ENCODE results near the gene CFAP43.
"Not testable (repeated sequence)": the region's sequence is repeated elsewhere in the genome, so short reads cannot be mapped to it uniquely, and the experiment has no call there.

Gene CFAP43

DNA sequence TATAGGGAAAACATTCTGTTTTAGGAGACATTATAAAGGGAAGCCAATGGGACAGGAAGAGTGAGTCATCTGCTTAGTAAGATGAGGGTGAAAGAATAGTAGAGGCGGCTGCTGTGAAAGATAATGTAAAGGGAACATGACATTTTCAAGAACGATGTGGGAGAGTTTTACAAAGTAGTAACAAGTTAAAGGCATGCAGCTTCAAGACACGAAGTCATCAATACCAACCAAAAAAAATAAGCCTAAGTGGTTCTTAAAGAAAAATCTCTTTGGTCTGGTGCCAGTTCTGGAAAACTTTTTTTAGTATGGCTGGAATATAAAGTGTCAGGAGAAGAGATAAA lies 28.6 kb upstream of the CFAP43 start:
- Mint-ChIP-seq H3K27me3 (no peaks in the 10 kb centered on the region), H3K36me3 (peaks cover 28% of the 10 kb centered on the region), H3K9me3 (ENCODE audit: low read depth) (no peaks in the 10 kb centered on the region), H3K4me3 (peak overlapping the region; percentile 77), H3K27ac (peak overlapping the region; percentile 87), H3K4me1 (ENCODE audit: low read depth) (peaks cover 88% of the 10 kb centered on the region)

DNA sequence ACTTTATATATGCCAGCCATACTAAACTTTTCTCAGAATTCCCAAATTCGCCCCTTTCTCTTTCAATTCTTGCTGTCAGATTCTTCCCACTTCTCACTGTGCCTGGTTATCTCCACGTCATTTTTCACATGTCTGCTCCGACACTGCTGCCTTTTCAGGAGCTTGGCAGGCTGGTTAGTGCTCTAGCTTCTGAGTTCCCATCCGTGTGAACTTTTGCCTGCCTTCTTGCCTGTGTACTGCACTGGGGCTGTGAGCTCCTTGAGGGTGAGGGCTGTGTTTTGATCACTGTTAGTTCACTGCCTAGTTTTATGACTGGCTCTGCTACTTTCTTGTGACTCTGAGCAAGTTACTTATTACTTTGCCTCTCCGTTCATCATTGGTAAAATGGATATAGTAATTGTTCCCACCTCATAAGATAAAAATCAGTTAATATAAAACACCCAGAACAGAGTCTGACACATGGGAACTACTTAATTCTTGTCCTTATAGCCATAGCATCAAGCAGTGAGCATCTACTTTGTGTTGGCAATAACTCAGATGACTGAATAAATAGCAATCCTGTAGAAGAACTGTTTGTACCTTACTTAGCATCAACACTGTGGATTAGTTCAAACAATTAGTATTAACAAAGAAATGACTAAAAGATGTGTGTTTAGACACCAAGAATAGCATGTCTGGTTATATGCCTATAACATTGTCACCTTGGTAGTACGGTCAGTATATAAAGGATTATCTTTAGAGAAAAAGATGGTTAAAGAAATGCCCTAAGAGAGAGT lies 28.0 kb upstream of the CFAP43 start:
- H3K4me3 Mint-ChIP-seq: peak overlapping the region; percentile 77
- no peaks in the 10 kb centered on the region for H3K9me3 Mint-ChIP-seq (ENCODE audit: low read depth)
- peaks cover 22% of the 10 kb centered on the region for H3K36me3 Mint-ChIP-seq
- peak overlapping the region; percentile 87 for H3K27ac Mint-ChIP-seq
- peaks cover 86% of the 10 kb centered on the region for H3K4me1 Mint-ChIP-seq (ENCODE audit: low read depth)
- H3K27me3 Mint-ChIP-seq: no peaks in the 10 kb centered on the region

DNA sequence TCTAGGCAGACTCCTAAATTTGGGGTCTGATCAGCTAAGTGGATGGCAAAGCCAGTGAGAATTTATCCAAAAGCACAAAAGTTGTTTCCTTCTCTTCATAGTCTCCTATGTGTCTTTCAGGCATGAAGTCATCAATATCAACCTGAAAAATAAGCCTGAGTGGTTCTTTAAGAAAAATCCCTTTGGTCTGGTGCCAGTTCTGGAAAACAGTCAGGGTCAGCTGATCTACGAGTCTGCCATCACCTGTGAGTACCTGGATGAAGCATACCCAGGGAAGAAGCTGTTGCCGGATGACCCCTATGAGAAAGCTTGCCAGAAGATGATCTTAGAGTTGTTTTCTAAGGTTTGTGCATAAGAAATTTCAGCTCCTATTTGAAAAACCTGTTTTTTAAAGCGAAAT lies 27.3 kb upstream of the CFAP43 start:
- H3K9me3 Mint-ChIP-seq (ENCODE audit: low read depth): no peaks in the 10 kb centered on the region
- peaks cover 82% of the 10 kb centered on the region for H3K4me1 Mint-ChIP-seq (ENCODE audit: low read depth)
- H3K4me3 Mint-ChIP-seq: peak overlapping the region; percentile 18
- peaks cover 21% of the 10 kb centered on the region for H3K36me3 Mint-ChIP-seq
- H3K27ac Mint-ChIP-seq: peak overlapping the region; percentile 87
- no peaks in the 10 kb centered on the region for H3K27me3 Mint-ChIP-seq

DNA sequence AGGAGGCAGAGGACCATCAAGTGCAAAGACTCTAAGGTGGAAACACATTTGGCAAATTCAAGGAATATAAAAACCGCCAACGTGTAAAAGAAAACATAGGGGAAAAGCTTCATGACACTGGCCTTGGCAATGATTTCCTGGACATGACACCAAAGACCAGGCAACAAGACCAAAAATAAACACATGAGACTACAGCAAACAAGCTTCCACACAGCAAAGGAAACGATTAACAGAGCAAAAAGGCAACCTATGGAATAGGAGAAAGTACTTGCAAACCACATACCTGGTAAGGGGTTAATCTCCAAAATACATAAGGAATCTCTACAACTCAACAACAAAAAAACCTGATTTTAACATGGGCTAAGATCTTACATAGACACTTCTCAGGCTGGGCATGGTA lies 26.0 kb upstream of the CFAP43 start:
- Mint-ChIP-seq H3K27ac (peak overlapping the region; percentile 61), H3K4me3 (no peak overlapping the region), H3K4me1 (ENCODE audit: low read depth) (peaks cover 82% of the 10 kb centered on the region), H3K9me3 (ENCODE audit: low read depth) (no peaks in the 10 kb centered on the region), H3K36me3 (peaks cover 18% of the 10 kb centered on the region), H3K27me3 (no peaks in the 10 kb centered on the region)

DNA sequence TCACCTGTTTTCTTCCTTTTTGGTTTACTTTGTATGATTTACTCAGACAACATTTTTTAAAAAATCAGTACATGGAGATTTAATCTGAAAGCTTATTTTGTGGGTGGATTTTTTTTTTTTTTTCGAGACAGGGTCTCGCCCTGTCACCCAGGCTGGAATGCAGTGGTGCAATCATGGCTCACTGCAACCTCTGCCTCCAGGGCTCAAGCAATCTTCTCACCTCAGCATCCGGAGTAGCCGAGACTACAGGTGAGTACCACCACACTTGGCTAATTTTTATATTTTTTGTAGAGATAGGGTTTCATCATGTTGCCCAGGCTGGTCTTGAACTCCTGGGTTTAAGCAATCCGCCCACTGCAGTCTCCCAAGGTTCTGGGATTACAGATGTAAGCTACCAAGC lies 25.1 kb upstream of the CFAP43 start:
- peaks cover 81% of the 10 kb centered on the region for H3K4me1 Mint-ChIP-seq (ENCODE audit: low read depth)
- peaks cover 18% of the 10 kb centered on the region for H3K36me3 Mint-ChIP-seq
- H3K27me3 Mint-ChIP-seq: no peaks in the 10 kb centered on the region
- peak overlapping the region; percentile 84 for H3K27ac Mint-ChIP-seq
- H3K9me3 Mint-ChIP-seq (ENCODE audit: low read depth): no peaks in the 10 kb centered on the region
- H3K4me3 Mint-ChIP-seq: peak overlapping the region; percentile 95

DNA sequence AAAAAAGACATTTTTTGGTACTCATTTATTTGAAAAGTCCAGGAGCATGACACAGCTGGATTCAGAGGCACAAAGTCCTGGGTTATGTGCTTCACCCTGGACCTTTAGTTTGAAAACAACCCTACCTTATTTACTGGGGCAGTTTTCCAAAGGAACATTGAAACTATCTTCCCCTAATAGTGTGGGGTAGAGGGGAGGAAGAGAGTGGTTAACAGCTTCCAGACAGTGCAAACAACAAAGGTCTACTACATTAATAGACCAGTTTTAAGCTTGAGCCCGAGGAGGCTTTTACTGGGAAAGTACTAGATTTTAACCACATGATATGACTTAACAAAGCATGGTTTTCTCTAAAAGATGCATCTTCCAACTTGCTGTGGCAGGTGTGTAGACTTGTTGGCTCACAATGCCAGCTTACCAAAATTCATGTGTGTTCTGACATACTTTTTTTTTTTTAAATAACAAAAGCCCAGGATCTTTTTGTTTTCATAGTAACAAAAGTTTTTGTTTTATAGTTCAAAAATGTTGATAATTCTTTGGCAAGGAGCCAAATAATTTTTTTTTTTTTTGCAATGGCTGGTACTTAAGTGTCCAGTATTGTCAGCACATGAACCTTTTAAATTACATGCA lies 24.3 kb upstream of the CFAP43 start:
- Mint-ChIP-seq H3K4me3 (peak overlapping the region; percentile 95), H3K4me1 (ENCODE audit: low read depth) (peaks cover 73% of the 10 kb centered on the region), H3K36me3 (peaks cover 18% of the 10 kb centered on the region), H3K27me3 (no peaks in the 10 kb centered on the region), H3K27ac (peak overlapping the region; percentile 98), H3K9me3 (ENCODE audit: low read depth) (no peaks in the 10 kb centered on the region)

DNA sequence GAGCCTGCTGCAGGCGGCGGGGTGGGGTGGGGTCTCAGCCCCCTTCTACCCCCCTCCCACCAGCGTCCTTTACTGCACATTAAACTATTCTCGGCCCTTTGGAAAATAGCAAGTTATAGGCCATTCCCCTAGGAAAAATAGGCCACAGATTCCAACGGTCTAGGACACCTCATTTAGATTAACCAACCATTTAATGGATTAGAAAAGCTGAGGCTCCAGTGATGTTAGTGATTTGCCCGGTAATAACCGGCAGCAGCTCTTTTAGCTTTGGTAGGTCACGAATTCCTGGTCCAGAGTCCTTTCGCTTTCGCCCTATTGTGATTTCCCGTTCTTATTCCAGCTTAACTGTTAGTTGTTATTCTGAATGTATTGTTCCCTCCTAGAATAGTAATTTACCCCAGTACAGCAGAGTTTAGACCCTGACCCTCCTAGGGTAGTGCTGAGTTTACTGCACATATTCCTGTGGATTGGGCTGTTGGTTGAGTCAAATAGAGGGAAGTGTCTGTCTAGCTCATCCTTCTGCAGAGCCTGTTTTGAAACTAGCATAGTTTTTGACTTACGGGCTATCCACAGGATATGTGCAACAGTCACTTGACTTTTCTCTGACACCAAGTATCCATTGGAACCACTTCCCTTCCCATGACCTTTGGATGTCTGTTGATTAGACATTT lies 23.3 kb upstream of the CFAP43 start:
- H3K4me1 Mint-ChIP-seq (ENCODE audit: low read depth): peaks cover 63% of the 10 kb centered on the region
- H3K9me3 Mint-ChIP-seq (ENCODE audit: low read depth): no peaks in the 10 kb centered on the region
- peak overlapping the region; percentile 98 for H3K27ac Mint-ChIP-seq
- H3K4me3 Mint-ChIP-seq: peak overlapping the region; percentile 95
- no peaks in the 10 kb centered on the region for H3K27me3 Mint-ChIP-seq
- H3K36me3 Mint-ChIP-seq: peaks cover 15% of the 10 kb centered on the region

DNA sequence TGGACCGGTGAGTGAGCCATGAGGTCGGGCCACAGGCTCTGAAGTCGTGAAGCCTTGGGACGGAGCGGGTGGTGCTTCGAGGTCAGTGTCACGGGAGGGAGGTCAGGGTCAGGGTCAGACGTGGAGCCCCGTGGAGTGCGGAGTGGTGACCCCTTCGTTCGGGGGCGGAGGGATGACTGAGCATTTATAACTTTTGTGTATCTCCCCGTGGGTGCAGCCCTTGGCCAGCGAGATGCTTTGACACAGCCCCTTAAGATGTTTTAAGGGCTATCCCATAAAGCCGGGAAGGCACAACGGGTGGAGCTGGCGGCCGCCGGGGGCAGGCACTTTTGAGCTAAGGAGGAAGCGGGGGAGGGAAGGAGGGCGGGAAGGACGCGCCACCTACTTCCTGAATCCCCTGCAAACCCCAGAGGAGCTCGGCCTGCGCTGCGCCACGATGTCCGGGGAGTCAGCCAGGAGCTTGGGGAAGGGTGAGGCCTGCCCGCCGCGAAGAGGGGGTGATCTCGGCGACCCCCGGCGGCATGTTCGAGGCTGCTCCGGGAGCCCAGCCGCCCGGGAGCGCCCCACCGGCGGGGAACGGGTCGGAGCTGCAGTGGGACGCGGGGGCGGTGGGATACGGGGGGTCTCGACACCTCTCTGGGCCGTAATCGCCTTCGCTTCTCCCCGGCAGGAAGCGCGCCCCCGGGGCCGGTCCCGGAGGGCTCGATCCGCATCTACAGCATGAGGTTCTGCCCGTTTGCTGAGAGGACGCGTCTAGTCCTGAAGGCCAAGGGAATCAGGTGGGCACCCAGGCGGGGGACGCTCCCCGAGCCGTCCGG lies 22.5 kb upstream of the CFAP43 start, which contains the start of gene GSTO1:
GSTO1 (plus strand) TSS at position 400 of the 818 bp plus-strand sequence; CDS start at position 437, 37 bp downstream.
- peaks cover 8% of the 10 kb centered on the region for H3K36me3 Mint-ChIP-seq
- H3K27me3 Mint-ChIP-seq: no peaks in the 10 kb centered on the region
- H3K27ac Mint-ChIP-seq: peak within 1 kb of the TSS; percentile 98
- peaks cover 55% of the 10 kb centered on the region for H3K4me1 Mint-ChIP-seq (ENCODE audit: low read depth)
- H3K9me3 Mint-ChIP-seq (ENCODE audit: low read depth): no peaks in the 10 kb centered on the region
- H3K4me3 Mint-ChIP-seq: peak within 1 kb of the TSS; percentile 95

DNA sequence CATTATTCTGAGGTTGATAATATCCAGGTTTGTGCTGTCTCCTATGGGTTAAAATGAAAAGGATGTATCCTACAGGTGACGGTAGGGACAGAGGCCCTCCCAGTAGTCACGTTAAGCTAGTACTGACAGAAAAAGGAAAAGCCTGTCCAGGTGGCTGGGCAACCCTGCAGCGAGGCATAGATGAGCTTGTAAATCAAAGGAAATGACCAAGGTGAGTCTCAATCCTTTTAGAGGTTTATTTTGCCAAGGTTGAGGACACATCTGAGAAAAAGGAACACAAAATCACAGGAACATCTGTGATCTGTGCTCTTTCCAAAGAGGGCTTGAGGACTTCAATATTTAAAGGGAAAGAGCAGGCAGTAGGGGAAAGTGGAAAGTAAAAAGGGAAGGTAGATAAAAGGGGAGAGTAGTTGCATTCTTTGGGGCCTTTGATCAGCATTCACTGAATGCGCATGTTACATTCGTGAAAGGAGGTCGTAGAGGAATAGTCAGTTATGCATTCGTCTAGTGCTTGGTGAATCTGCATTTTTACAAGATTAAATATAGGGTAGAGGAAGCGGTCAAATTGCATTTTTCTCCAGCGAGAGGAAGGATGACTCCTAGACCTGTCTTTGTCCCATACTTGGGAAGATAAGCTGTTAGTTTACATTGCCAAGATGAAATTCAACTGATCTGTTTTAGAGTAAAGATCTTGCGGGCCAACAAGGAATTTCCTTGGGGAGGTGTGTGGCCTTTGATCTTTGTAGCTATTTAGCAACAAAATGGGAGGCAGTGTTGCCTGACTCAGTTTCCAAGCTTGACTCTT lies 21.6 kb upstream of the CFAP43 start:
- H3K27me3 Mint-ChIP-seq: no peaks in the 10 kb centered on the region
- H3K27ac Mint-ChIP-seq: peak overlapping the region; percentile 98
- H3K36me3 Mint-ChIP-seq: peaks cover 5% of the 10 kb centered on the region
- H3K9me3 Mint-ChIP-seq (ENCODE audit: low read depth): no peaks in the 10 kb centered on the region
- H3K4me3 Mint-ChIP-seq: peak overlapping the region; percentile 95
- H3K4me1 Mint-ChIP-seq (ENCODE audit: low read depth): peaks cover 46% of the 10 kb centered on the region

DNA sequence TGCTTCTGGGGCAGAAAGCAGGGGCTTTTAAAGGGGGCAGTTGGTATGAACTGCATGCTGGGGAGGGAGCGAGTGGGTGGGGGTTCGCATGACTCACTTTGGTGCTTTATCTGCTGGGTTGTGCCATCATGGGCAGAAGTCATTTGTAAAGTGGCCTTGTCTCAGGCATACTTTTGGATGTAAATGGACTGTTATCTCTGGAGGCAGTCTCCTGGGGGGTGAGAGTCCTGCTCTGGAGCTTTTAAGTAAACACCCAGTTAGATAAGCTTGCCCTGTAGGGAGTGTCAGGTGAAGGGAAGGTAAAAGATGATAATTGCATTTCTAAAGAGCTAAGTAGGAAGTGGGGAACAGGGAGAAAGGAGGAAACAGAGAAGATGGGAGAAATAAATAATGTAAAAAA lies 20.9 kb upstream of the CFAP43 start:
- H3K4me1 Mint-ChIP-seq (ENCODE audit: low read depth): peaks cover 39% of the 10 kb centered on the region
- peak overlapping the region; percentile 95 for H3K4me3 Mint-ChIP-seq
- H3K9me3 Mint-ChIP-seq (ENCODE audit: low read depth): no peaks in the 10 kb centered on the region
- peak overlapping the region; percentile 98 for H3K27ac Mint-ChIP-seq
- H3K27me3 Mint-ChIP-seq: no peaks in the 10 kb centered on the region
- H3K36me3 Mint-ChIP-seq: peaks cover 5% of the 10 kb centered on the region

DNA sequence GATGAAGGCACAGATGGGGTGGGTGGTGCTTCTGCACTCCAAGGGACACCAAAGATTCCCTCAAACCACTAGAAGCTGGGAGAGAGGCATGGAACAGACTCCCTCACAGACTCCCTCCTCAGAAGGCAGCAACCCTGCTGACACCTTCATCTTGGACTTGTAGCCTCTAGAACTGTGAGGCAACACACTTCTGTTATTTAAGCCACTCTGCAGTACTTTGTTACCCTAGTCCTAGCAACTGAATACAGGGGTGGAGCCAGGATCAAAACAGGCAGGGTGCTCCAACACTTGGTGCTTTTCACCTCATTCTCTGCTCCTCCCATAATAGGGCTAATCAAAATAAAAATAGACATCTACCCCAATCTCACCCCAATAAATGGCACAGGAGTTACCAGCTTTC lies 20.2 kb upstream of the CFAP43 start:
- H3K27ac Mint-ChIP-seq: no peak overlapping the region
- no peaks in the 10 kb centered on the region for H3K27me3 Mint-ChIP-seq

DNA sequence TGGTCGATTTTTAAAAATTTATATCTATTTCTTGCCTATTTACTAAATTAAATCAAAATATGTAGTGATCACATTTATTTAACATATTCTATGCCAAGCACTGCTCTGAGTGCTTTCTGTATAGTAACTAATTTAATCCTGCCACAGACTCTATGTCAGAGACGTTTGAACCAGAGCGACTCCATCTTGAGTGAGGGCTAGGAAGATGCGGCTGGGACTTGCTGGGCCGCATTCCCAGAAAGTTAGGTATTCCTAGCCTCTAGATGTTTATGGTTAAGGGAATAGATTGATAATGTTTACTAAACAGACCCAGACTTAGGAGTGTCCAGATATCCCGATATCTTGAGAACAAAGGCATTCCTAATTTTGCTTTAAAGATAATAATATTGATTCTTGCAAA lies 19.3 kb upstream of the CFAP43 start:
- H3K27ac Mint-ChIP-seq: no peak overlapping the region
- peaks cover 4% of the 10 kb centered on the region for H3K9me3 Mint-ChIP-seq (ENCODE audit: low read depth)
- H3K27me3 Mint-ChIP-seq: no peaks in the 10 kb centered on the region
- H3K4me3 Mint-ChIP-seq: no peak overlapping the region
- no peaks in the 10 kb centered on the region for H3K36me3 Mint-ChIP-seq
- H3K4me1 Mint-ChIP-seq (ENCODE audit: low read depth): peaks cover 28% of the 10 kb centered on the region

More for the DNA sequence above, 20.2 kb upstream of the CFAP43 start:
- Mint-ChIP-seq H3K9me3 (ENCODE audit: low read depth) (peaks cover 1% of the 10 kb centered on the region), H3K36me3 (peaks cover 2% of the 10 kb centered on the region), H3K4me3 (no peak overlapping the region), H3K4me1 (ENCODE audit: low read depth) (peaks cover 36% of the 10 kb centered on the region)

DNA sequence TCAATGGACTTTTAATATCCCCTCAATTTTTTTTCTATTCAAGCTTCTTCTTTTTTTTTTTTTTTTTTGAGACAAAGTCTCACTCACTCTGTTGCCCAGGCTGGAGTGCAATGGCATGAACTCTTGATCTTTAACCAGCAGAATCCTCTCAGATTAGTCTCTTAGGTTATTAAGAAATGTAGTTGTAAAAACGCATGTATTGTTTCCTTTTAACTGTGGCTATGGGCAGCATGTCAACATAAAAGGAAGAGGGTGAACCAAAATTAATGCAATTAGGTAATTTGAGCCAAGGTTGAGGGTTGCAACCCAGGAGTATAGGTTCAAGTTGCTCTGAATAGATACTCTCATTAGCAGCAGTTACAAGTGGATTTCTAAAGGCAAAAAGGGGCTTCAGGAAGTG lies 18.2 kb upstream of the CFAP43 start:
- Mint-ChIP-seq H3K27ac (no peak overlapping the region), H3K9me3 (ENCODE audit: low read depth) (peaks cover 4% of the 10 kb centered on the region), H3K4me3 (no peak overlapping the region), H3K27me3 (no peaks in the 10 kb centered on the region), H3K36me3 (no peaks in the 10 kb centered on the region), H3K4me1 (ENCODE audit: low read depth) (peaks cover 17% of the 10 kb centered on the region)

DNA sequence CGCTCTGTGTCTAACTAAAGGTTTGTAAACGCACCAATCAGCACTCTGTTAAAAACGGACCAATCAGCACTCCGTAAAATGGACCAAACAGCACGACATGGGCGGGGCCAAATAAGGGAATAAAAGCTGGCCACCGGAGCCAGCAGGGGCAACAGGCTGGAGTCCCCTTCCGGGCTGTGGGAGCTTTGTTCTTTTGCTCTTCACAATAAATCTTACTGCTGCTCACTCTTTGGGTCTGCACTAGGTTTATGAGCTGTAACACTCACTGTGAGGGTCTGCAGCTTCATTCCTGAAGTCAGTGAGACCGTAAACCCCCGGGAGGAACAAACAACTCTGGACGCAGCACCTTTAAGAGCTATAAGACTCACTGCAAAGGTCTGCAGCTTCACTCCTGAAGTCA lies 16.8 kb upstream of the CFAP43 start:
- not testable (repeated sequence) for H3K27me3 Mint-ChIP-seq; H3K9me3 Mint-ChIP-seq (ENCODE audit: low read depth); H3K4me3 Mint-ChIP-seq; H3K36me3 Mint-ChIP-seq; H3K27ac Mint-ChIP-seq
- peaks cover 11% of the 10 kb centered on the region for H3K4me1 Mint-ChIP-seq (ENCODE audit: low read depth)

All from activated naive CD8-positive, alpha-beta T cell (primary cell).